Frontal cortex (tissue), 4 donors: Measurements from ENCODE around the gene SEMA4C. TPM values are rescaled to one million over a fixed set of nuclear protein-coding genes. Genes with fewer than 3 reads are reported as not detected.

Experiments used
- DNase-seq, 2 donors: peaks; one replicate each; pipeline ENCODE4 v3.0.0; 2012; ENCODE audit warnings: low spot score in 2 of 2
- FAIRE-seq: peaks from 2 replicates; lab custom pipeline; 2012; peaks lifted over from hg19 to GRCh38; lab: Jason Lieb, UNC
- total RNA-seq: library from RNA; depleted of rRNA; stranded (reverse); fragments of >200 nt; gene quantifications from one replicate; pipeline ENCODE4 v1.2.3, GENCODE V29; 2014
- donor health status: control.
- donor health status: control.
- donor health status: control.

Gene SEMA4C
- total RNA-seq, 1 donor from 2014 or later, result 52.6 TPM

DNA sequence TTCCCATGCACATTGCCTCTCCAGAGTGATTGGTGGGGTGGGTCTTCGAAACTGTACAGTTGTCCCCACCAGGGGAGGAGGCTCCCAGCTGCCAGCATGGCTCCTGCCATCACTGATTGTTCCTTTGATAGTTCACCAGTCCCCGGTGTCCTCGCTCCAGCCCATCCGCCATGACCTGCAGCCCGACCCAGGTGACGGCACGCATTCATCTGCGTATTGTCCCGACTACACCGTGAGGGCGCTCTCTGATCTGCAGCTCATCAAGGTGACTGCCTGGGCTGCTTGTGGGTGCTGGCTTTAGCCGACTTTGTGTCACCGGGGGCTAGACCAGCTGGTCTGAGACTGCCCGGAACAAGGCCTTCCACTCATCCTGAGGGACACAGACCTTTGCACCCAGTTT lies 41.4 kb downstream of the SEMA4C start:
- DNase-seq (no peak), FAIRE-seq (no peak)

DNA sequence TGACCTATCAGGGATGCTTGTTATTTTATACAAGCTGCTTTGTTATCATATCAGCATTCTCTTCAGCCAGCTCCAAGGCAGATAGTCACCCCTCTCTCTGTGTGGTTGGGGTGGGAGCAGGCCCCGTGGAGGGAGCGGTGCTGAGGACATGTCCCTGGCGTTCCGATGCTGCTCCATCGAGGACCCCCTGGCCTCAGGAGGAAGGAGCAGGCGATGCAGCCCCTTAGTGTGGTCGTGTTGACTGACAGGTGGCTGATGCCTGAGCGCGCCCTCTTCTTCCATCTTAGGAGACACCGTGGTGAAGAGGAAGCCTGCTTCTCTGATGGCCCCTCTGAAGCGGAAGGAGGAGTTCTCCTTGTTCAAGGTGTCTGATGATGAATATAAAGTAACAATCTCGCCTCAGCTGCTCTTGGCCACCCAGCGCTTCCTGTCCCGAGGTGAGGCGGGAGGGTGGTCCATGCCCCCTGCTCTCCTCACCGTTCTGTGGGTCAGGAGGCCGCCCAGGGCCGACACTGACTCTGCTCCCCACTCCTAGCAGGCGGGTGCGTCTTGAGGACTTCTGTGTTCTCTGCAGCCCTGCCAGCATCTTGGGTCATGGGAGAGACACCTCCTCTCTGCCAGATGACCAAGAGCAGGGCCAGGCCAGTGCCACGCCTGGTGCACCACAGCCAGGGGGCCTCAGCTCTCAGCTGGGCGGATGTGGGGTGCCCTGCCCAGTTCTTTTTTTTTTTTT lies 43.2 kb downstream of the SEMA4C start:
- FAIRE-seq (no peak), DNase-seq (no peak)

DNA sequence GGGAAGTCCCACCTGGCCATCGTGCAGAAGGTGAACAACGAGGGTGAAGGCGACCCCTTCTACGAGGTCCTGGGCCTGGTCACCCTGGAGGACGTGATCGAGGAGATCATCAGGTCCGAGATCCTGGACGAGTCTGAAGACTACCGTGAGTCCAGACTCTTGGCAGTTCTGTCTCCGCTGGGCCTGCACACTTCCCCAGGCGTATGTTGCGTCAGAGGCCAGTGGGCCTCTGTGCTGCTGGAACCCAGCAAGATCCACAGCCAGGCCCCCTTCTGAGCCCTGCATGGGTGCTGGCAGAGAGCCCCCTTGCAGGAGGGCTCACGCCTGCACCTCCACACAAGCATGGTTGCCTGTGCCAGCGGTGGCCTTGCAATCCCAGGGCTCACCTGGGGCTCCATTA lies 44.8 kb downstream of the SEMA4C start:
- no peak for FAIRE-seq
- no peak for DNase-seq

DNA sequence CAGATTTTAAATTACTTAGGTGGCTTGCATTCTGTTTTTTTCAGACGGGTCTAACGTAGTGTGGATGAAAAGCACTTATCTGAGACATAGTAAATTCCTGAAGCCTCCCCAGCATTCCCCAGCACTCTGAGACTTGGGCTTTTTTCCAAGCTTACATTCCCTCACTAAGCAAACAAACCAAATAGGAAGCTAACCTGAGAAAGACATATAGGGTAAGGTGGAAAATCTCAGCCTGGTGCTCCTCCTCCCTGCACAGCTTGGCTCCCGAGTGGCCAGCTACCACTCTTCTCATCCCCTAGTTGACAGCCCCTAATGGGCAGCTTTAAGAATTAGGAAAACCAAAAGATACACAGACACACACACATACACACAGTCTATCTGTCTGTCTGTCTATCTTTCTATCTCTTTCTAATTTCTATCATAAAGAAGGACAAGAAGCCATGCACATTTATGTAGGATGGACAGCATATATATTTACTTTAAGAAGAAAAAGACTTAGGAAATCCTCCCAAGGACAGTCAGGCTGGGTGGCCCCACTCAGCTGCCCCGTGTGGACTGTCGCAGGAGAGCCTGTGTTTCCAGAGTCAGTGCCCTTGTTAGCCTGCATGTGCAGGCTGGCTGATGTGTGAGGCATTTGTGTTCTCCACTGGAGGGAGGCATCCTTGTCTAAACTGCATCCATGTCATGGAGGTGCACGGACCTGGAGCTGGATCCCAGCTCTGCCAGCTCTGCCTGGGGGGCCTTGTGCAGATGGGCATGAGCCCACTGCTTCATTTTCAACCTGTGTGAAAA lies 45.6 kb downstream of the SEMA4C start:
- DNase-seq (no peak), FAIRE-seq (no peak)

DNA sequence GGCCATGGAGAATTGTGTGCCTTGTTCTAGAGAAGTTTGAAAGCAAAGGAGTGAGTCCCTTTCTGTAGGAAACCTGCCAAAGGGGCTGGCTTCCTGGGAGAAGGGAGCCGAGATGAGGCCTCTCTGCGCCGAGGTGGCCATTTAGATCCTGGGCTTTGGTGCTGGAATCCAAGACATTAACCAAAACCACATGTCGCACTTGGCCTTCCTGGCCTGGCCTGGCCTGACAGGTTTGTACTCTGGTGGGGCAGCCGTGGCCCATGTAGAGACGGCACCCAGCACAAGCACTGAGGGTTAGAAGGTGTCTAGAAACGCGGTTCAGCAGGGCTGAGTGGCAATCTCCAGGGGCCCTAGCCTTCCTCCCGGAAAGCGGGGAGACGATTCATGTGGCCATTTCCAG lies 46.7 kb downstream of the SEMA4C start:
- DNase-seq (no peak), FAIRE-seq (no peak)

DNA sequence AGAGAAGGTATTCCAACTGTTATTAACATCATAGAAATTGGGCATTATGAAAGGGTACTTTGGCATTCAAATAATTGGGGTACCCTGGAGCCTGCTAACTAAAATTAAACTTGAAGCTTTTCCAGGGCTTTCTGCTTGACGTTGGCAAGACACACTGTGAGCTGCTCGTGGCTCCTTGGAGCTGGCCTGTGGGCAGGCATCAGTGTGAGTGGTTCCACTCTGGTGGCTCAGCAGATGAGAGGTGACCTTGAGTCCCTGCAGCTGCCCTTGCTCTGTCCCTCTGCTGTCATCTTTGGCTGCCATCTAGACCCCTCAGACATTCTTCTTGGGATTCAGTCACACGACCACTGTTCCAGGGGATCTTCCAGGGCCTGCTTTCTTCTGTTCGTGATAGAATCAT lies 47.1 kb downstream of the SEMA4C start:
- FAIRE-seq (no peak), DNase-seq (no peak)

DNA sequence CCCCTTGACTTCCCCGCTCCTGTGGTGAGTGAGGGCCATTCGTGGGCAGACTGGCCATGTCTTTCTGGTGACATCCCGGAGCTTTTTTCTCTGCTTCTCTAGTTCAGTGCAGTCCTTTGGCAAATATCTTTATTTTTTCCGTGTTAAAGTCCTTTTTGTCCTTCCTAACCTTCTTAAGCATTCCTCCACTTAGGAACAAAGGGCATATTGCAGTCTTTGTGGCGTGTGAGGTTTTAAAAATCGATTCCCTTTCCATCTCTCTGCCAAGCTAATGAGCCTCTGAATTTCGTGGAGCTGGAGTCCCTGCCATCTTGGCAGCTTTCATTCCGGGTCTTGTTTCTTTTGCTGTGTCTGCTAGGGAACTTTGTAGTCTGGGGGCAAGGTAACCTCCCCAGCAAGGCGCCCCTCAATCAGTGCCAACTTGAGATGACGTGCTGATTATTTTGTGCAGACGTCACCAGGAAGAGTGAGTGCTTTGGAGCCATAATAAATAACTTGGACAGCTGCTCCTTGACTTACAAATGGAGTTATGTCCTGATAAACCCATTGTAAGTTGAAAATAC lies 48.7 kb downstream of the SEMA4C start:
- FAIRE-seq (no peak), DNase-seq (no peak)

DNA sequence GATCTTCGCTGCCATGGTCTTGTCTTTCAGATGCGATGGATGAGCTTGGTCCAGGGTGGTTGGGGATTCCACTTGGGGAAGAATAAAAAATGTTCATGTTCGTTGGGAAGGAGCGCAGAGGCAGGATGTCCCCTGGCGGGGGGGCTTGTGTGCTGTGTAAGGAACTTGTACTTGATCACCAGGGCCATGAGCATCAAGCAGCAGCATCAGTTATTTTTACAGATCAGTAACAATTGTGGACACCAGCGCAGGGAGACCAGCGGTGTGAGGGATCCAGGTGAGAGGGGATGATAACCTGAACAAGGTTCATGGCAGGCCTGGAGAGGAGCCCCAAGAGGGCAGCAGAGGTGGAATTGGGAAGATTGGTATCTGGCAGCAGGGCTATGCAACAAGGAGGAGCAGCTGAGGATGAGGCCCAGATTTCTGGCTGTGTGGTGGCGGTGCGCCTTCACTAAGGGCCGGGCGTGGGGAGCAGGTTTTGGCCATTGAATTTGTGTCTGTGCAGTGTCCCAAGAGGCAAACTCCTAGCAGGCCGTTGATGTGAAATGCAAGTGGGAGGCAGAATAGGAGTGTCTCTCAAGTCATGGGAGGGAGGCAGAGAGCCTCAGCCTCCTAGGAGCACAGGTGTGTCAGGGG lies 49.9 kb downstream of the SEMA4C start:
- FAIRE-seq (no peak), DNase-seq (no peak)

DNA sequence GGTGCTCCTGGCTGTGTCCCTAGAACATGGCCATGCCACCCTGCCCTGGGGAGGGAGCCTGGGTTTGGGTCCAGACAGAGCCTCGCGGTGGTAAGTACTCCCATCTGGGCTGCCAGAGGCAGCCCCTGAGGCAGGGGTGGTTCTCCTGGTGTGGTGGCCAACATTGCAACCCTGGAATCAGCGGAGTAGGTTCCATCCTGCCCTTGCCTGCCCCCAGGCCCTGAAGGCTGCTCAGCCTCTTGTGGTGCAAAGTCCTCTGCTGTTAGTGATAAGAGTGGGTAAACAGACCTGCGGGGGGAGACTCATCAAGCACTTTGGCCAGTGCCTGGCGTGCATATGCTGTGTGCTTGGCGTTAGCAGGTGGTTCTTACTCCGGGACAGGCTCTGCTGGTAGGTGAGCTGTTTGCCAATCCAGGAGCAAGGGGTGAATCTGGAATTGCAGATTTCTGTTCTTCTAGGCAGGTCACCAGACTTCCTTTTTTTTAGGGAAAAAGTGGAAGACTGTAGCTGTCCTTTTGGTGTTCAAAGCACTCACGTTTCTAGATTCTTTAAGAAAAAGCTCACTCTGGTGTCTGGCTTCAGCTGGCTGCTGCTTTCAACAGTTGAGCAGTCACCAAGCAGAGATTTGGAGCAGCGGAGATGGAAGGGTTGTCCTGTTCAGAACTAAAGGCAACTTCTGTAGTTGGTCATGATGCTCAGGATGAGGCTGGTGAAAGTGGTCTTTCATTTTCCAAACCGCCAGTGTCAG lies 50.6 kb downstream of the SEMA4C start:
- DNase-seq, result no peak
- FAIRE-seq, result no peak

DNA sequence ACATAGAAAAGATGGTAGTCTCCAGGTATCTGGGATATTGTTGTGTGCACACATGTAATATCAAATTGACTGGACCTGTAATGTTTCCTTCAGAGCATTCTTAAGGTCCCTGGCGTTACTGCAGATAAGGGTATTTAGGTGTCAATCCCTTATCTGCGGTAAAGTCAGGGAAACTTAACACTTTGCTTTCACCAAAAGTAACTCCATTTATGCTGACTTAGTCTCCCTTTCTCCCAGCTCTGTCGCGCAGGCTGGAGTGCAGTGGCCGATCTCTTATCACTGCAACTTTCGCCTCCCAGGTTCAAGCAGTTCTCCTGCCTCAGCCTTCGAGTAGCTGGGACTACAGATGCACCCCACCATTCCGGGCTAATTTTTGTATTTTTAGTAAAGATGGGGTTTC lies 52.0 kb downstream of the SEMA4C start:
- DNase-seq (no peak), FAIRE-seq (no peak)

DNA sequence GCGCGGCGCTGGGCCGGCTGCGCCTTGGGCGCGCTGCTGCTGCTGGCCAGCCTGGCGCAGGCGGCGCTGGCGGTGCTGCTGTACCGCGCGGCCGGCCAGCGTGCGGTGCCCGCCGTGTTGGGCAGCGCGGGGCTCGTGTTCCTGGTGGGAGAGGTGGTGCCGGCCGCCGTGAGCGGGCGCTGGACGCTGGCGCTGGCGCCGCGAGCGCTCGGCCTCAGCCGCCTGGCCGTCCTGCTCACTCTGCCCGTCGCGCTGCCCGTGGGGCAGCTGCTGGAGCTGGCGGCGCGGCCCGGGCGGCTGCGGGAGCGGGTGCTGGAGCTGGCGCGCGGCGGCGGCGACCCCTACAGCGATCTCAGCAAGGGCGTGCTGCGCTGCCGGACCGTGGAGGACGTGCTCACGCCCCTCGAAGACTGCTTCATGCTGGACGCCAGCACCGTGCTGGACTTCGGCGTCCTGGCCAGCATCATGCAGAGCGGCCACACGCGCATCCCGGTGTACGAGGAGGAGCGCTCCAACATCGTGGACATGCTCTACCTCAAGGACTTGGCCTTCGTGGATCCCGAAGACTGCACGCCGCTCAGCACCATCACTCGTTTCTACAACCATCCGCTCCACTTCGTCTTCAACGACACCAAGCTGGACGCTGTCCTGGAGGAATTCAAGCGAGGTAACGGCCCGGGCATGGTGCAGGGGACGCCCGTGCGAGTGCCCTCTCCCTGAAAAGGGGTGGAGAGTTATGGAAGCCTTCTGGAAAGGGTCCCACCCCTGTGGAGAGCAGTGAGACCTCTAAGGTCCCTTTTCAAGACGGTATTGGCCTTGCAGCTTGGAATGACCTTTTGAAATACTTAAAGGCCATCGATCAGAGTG lies 52.8 kb downstream of the SEMA4C start:
- DNase-seq (no peak), FAIRE-seq (no peak)

DNA sequence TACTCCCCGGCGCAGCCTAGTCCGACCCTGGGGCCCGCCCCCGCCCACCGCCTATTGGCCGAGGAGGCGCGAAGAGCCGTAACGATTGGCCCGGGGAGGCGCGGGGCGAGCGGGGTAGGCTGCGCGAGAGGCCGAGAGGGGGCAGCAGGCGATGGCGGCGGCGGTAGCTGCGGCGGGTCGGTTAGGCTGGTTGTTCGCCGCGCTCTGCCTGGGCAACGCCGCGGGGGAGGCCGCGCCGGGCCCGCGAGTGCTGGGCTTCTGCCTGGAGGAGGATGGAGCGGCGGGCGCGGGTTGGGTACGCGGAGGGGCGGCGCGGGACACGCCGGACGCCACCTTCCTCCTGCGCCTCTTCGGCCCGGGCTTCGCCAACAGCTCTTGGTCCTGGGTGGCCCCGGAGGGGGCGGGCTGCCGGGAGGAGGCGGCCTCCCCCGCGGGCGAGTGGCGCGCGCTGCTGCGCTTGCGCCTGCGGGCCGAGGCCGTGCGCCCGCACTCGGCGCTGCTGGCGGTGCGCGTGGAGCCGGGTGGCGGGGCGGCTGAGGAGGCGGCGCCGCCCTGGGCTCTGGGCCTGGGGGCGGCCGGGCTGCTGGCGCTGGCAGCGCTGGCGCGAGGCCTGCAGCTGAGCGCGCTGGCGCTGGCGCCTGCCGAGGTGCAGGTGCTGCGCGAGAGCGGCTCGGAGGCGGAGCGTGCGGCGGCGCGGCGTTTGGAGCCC lies 53.6 kb downstream of the SEMA4C start, which contains the start of gene CNNM3:
Gene CNNM3, plus strand, starts transcription at position 142 of the 709 bp plus-strand sequence. Its CDS starts 10 bp downstream, at position 152.
- DNase-seq (peak; percentile 99), FAIRE-seq (no peak)

DNA sequence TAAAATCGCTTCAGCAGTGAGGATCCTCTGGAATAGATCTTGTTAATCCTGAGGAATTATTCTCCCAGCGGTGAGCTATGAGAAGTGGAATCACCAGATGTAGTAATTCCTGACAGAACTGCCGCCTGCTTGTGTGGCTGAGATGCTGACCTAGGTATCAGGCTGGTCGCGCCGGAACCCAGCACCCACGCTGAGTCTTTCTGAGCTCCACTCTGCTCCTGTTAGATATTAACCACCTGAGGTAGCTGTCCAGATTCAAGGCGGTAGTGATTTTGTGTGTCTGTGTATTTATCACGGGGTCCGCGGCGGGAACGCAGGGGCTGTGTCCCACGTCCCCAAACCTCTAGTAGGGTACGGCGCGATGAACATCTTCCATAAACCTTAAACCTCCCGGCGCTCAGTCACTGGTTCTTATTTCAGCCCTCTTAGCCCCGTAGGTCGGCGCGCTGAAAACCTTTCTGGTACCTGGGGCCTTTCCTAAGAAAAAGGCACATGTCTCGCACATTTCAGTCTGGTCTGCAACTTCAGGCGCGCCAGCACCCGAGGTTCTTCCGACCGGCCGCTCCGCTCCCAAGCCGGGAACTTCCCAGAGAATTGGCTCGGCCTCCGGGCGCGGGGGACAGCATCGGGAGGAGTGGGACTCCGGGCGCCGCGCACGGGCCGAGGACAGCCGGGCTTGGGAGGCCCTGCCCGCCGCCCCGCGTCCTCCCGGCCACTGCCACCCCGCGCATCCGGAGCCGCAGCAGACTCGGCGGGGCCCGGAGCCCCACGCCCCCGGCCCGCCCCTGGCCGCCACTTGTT lies 54.4 kb downstream of the SEMA4C start:
- no peak for FAIRE-seq
- DNase-seq, result peak in 1 of 2 donors; percentile 56

DNA sequence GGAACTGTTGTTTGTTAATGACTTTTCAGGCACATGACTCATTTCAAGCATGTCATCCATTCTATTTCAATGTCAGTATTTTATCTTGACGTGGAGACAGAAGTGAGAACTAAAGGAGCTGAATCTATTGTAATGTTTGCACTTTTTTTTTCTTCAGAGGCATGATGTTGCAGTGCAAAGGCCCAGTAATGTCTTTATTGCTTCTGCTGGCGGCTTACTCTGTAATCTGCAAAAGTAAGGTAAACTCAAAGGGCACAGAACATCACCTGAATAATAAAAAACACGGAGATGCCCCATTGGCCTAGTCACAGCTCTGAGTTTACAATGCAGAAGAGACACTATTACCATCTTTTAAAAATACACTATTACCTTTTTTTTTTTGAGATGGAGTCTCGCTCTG lies 56.2 kb downstream of the SEMA4C start:
- no peak for FAIRE-seq
- no peak for DNase-seq

DNA sequence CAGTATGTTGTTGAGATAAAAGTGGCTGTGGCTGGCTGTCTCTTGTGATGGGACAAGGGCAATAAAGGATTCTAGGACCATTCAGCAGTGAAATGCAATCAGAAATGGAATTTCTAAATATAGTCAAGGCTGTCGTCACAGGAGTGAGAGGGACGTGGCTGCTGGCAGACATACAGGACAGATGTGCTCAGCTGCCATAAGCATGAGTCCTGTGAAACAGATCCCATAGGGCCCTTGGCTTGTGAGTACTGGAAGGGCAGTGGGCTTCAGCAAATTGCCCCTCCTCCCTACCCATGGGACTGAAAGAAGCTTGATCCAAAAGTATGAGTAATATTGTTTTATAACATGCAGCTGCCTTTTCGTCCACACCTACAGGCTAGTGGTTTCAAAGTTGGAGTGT lies 58.0 kb downstream of the SEMA4C start:
- FAIRE-seq, result no peak
- peak in 1 of 2 donors; percentile 44 for DNase-seq

DNA sequence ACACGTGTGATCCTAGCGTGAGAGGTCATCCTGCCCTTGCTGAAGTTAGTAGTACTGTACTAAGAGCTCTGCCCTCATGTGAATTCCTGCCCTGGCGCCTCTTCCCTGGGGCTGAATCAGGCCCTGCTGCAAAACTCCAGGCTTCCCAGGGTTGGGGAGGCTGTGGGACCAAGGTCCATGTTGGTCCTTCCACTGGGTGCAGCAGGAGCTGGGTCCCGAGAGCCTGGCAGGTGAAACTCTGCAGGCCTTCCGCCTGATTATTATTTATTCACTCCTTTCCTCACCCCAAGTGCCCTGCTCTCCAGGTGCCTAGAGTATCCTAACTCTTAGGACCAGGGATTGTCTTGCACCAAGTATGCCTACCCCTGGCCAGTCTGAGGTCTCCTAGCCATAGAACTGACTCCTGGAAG lies 59.1 kb downstream of the SEMA4C start:
- DNase-seq, result no peak
- FAIRE-seq, result no peak

DNA sequence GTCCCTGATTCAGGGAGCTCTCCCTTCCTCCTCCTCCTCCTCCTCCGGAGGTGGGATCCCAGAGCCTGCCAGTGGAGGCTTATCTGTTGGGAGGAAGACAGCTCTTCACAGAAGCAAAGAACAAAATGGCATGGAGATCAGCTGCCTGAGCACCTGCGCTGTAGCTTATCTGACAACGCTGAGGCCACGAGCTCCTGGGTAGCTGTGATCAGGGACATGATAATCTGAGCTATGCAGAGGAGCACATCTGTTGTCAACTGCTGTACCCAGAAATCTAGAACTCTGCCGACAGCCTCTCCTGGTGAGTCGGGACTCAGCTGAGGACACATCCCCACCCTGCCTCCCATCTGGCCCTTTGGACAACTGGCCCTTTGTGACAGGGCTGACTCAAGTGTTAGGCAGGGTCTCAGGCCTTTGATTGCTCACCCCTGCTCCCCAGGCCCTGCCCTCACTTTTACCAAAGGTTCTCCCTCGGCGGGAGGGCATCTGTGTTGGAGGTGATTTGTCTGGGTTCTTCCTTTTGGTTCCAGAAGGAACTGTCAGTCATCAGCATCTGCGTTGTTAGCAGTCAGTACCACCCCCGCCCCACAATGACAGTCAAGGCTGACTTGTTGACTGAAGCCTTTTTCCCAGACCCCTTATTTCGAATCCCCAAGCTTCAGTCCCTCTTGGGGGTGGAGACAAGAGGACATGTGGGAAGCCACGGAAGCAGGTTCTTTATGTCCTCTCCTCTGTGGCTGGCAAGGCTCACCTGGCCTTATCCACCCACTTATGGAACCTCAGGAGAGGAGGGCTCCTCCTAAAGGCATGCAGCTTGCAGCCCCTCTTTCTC lies 59.7 kb downstream of the SEMA4C start:
- FAIRE-seq (no peak), DNase-seq (no peak)
